K562 (cell line): ENCODE results near the gene LAP3. TPM values are rescaled to one million over a fixed set of nuclear protein-coding genes. Genes with fewer than 3 reads are reported as not detected.

Experiments
- ATAC-seq: fragments of 200-7000 bp; cut with Tn5 transposase; 3 replicates; pipeline ENCODE4 v1.9.1; 2020; ENCODE audit warnings: moderate library complexity
- BruUV-seq: library from RNA; stranded (reverse); fragments of 400-500 nt; replicated peaks from 2 replicates; lab custom pipeline; 2021; lab: Mats Ljungman, UMichigan
- CTCF ChIA-PET: fragments of 300-600 bp; formaldehyde crosslinking; extraction: SDS; loops from one replicate; lab custom pipeline; 2021; ENCODE audit warnings: low intra/inter-chr PET ratio; lab: Yijun Ruan, JAX
- POLR2A ChIA-PET: fragments of 300-600, 350-650 bp; sonication (Branson Sonifier 250); formaldehyde crosslinking; extraction: SDS; loops from one replicate; lab custom pipeline; 2021; ENCODE audit warnings: antibody characterized with exemption, inconsistent platforms; lab: Yijun Ruan, JAX
- DNase-seq, 4 experiments: peaks; one replicate each; pipeline versions ENCODE4 v3.0.0 to v3.0.0-alpha.2; 2011 to 2018; ENCODE audit warnings: low spot score in 3 of 4, mixed read lengths in 3 of 4; ENCODE audit errors: extremely low read depth in 1 of 4
- FAIRE-seq: peaks from 2 replicates; lab custom pipeline; 2011; peaks lifted over from hg19 to GRCh38; lab: Jason Lieb, UNC
- H2AFZ ChIP-seq: 2 replicates; pipeline ENCODE4 v1.6.0; 2011; ENCODE audit warnings: low read depth, low read length, control low read depth, inconsistent platforms
- H3K27ac ChIP-seq: fragments of 200-600 bp; 3 replicates; pipeline ENCODE4 v1.8.0; 2011; ENCODE audit warnings: low read depth, mild to moderate bottlenecking, control low read depth, inconsistent platforms, low read length, moderate library complexity, mixed read lengths; ENCODE audit errors: extremely low read depth
- H3K27me3 ChIP-seq, 2 experiments: fragments of 300-600 bp in 1 of 2; 2 replicates in 1 of 2; 3 replicates in 1 of 2; pipeline versions ENCODE4 v1.6.0 to v1.8.0; 2011; ENCODE audit warnings: inconsistent platforms in 2 of 2, low read length in 2 of 2, mild to moderate bottlenecking in 1 of 2, mixed read lengths in 1 of 2, moderate library complexity in 1 of 2; ENCODE audit not compliant: control insufficient read depth in 2 of 2, insufficient read depth in 2 of 2
- H3K36me3 ChIP-seq: fragments of 300-600 bp; 3 replicates; pipeline ENCODE4 v1.8.0; 2011; ENCODE audit warnings: mild to moderate bottlenecking, low read length, inconsistent platforms; ENCODE audit not compliant: control insufficient read depth, insufficient read depth
- H3K4me1 ChIP-seq, 2 experiments: fragments of 200-600 bp in 1 of 2; replicated peaks in 1 of 2; 2 replicates in 1 of 2; 3 replicates in 1 of 2; pipeline versions ENCODE4 v1.5.1 to v1.8.0; 2011; ENCODE audit warnings: inconsistent platforms in 2 of 2, low read length in 2 of 2, mild to moderate bottlenecking in 1 of 2, mixed read lengths in 1 of 2, moderate library complexity in 1 of 2; ENCODE audit not compliant: control insufficient read depth in 2 of 2, insufficient read depth in 2 of 2
- H3K4me2 ChIP-seq: 2 replicates; pipeline ENCODE4 v1.6.1; 2011; ENCODE audit warnings: low read length, control low read depth, inconsistent platforms, mixed read lengths; ENCODE audit not compliant: insufficient read depth
- H3K4me3 ChIP-seq: fragments of 200-600 bp; sonication (generic), shearing (Covaris generic); 2 replicates; pipeline ENCODE4 v1.5.1; 2016; ENCODE audit warnings: control low read depth, inconsistent platforms
- H3K79me2 ChIP-seq: fragments of 200-600 bp; 3 replicates; pipeline ENCODE4 v1.8.0; 2011; ENCODE audit warnings: low read length, inconsistent platforms; ENCODE audit not compliant: control insufficient read depth, insufficient read depth
- H3K9ac ChIP-seq, 2 experiments: 2 replicates each; pipeline versions ENCODE4 v1.6.0 to v1.6.1; 2011; ENCODE audit warnings: low read depth in 2 of 2, low read length in 2 of 2, control low read depth in 1 of 2, inconsistent platforms in 1 of 2, mild to moderate bottlenecking in 1 of 2, mixed read lengths in 1 of 2; ENCODE audit not compliant: insufficient read depth in 1 of 2
- H3K9me1 ChIP-seq: one replicate; pipeline ENCODE4 v1.6.0; 2011; ENCODE audit warnings: inconsistent platforms, mild to moderate bottlenecking, low read length, moderate library complexity; ENCODE audit not compliant: control insufficient read depth, insufficient read depth
- H3K9me3 ChIP-seq: replicated peaks from 2 replicates; pipeline ENCODE4 v1.5.1; 2011; ENCODE audit warnings: low read depth, low read length, inconsistent platforms; ENCODE audit not compliant: control insufficient read depth, insufficient read depth
- H4K20me1 ChIP-seq: replicated peaks from 2 replicates; pipeline ENCODE4 v1.6.1; 2011; ENCODE audit warnings: low read length, inconsistent platforms, mixed read lengths; ENCODE audit not compliant: control insufficient read depth, insufficient read depth
- E2F3 ChIP-seq: fragments of 250-450 bp; sonication (Bioruptor Pico); IDR thresholded peaks from 2 replicates; pipeline ENCODE4 v1.4.0; 2020; ENCODE audit warnings: mild to moderate bottlenecking
- HES1 ChIP-seq: fragments of 450-650 bp; IDR thresholded peaks from 2 replicates; pipeline ENCODE4 v1.6.1; 2016; ENCODE audit warnings: low read depth, mild to moderate bottlenecking, moderate library complexity
- IFI16 ChIP-seq: fragments of 250-450 bp; sonication (Bioruptor Pico); IDR thresholded peaks from 2 replicates; pipeline ENCODE4 v2.1.2; 2022; ENCODE audit warnings: mild to moderate bottlenecking, inconsistent platforms
- ILK ChIP-seq: fragments of 450-650 bp; IDR thresholded peaks from 2 replicates; pipeline ENCODE4 v1.6.1; 2016; ENCODE audit warnings: missing genetic modification characterization, low read depth, mild to moderate bottlenecking, missing compliant biosample characterization, moderate library complexity, borderline replicate concordance
- PHB ChIP-seq: fragments of 250-450 bp; sonication (Bioruptor Pico); IDR thresholded peaks from 2 replicates; pipeline ENCODE4 v1.5.0; 2021
- SMARCE1 ChIP-seq: fragments of 450-650 bp; IDR thresholded peaks from 2 replicates; pipeline ENCODE4 v1.7.1; 2016; ENCODE audit warnings: mild to moderate bottlenecking
- SNIP1 ChIP-seq: fragments of 450-650 bp; IDR thresholded peaks from 2 replicates; pipeline ENCODE4 v1.7.1; 2017; ENCODE audit warnings: low read depth, mild to moderate bottlenecking
- SRSF3 ChIP-seq: fragments of 200-400 bp; formaldehyde crosslinking; IDR thresholded peaks from 2 replicates; pipeline ENCODE4 v1.6.1; 2016; ENCODE audit warnings: mild to moderate bottlenecking, low read length, moderate library complexity; ENCODE audit not compliant: insufficient read depth
- STAT6 ChIP-seq: sonication (generic); formaldehyde crosslinking; IDR thresholded peaks from 2 replicates; pipeline ENCODE4 v1.8.1; 2023; ENCODE audit warnings: mild to moderate bottlenecking, missing genetic modification reagents
- ZBTB1 ChIP-seq: sonication (generic); formaldehyde crosslinking; IDR thresholded peaks from 2 replicates; pipeline ENCODE4 v1.8.1; 2023; ENCODE audit warnings: missing genetic modification reagents, low read depth, mild to moderate bottlenecking, borderline replicate concordance
- ZNF165 ChIP-seq: fragments of 250-450 bp; sonication (Bioruptor Pico); IDR thresholded peaks from 2 replicates; pipeline ENCODE4 v1.4.0; 2020; ENCODE audit warnings: borderline replicate concordance
- WGBS: fragments of 100-300 bp; shearing (Covaris generic); methylation state at CpG from one replicate; pipeline ENCODE4 v1.1.6; 2016; ENCODE audit warnings: low coverage, mixed read lengths; ENCODE audit not compliant: insufficient coverage; ENCODE audit errors: missing lambda C conversion rate; 5-methylcytosine and 5-hydroxymethylcytosine counted together
- in situ Hi-C: fragments of 300-500 bp; cut with MboI; formaldehyde crosslinking; loops from 4 replicates; pipeline ENCODE4 v1.15.0; 2018; ENCODE audit warnings: inconsistent platforms, mixed read lengths
- intact Hi-C: fragments of 100-400 bp; cut with micrococcal nuclease; formaldehyde crosslinking; loops from 2 replicates; pipeline ENCODE4 v1.14.2; 2022
- polyA plus RNA-seq, 8 experiments: library from polyadenylated mRNA; depleted of rRNA in 4 of 8; stranded (reverse) in 5 of 8; unstranded in 3 of 8; fragments of >200 nt; fragmentation: Nextera tagmentation in 2 of 8; fragmentation: Illumina TruSeq in 1 of 8; extraction: Ambion mirVana in 2 of 8; extraction: Trizol in 1 of 8; gene quantifications; 2 replicates each; pipeline versions ENCODE4 v1.2.1 to v1.2.3, GENCODE V29; 2011 to 2014; ENCODE audit warnings: inconsistent platforms in 1 of 8, missing spikeins in 1 of 8
- total RNA-seq, 7 experiments: library from RNA; depleted of rRNA in 6 of 7; stranded (reverse); fragments of >200 nt in 6 of 7; fragmentation: Illumina TruSeq in 2 of 7; extraction: Trizol in 2 of 7; gene quantifications; 2 replicates each; pipeline versions ENCODE4 v1.2.1 to v1.2.3, GENCODE V29; 2011 to 2021; ENCODE audit warnings: low replicate concordance in 1 of 7
- TF ChIP-seq, protein P1 (sequence below): fragments of 250-450 bp; sonication (Bioruptor Pico); IDR thresholded peaks from 2 replicates; pipeline ENCODE4 v1.5.1; 2021; ENCODE audit warnings: mild to moderate bottlenecking

The LAP3 gene
- total and polyA plus RNA-seq, 9 of the 15 experiments (the other 6 are each of a cell fraction or from before 2014, with no cell fraction given) = 82.3 to 170 (median 107) TPM

GRCh38 chr4:17587094-17587822 lies 10.3 kb downstream of the LAP3 start:
- Histone ChIP-seq H3K4me2 (no peak overlapping the region), H3K36me3 (peaks cover 90% of the 10 kb centered on the region), H3K9ac (no peak overlapping the region), H3K4me1 (no peaks in the 10 kb centered on the region), H3K27ac (no peak overlapping the region), H3K4me3 (no peak overlapping the region), H3K9me3 (no peaks in the 10 kb centered on the region), H3K79me2 (no peaks in the 10 kb centered on the region), H4K20me1 (no peaks in the 10 kb centered on the region), H3K27me3 (no peaks in the 10 kb centered on the region), H3K9me1 (no peaks in the 10 kb centered on the region), H2AFZ (no peak overlapping the region)
- 90% methylated on average over 9 of the region's 9 CpGs for WGBS
- ATAC-seq (no peak), FAIRE-seq (no peak), DNase-seq (no peak)
- TF ChIP-seq SMARCE1 (no peak), SNIP1 (no peak), E2F3 (CRISPR knock-in tag) (no peak), ZNF165 (CRISPR knock-in tag) (no peak), SRSF3 (no peak), PHB (CRISPR knock-in tag) (no peak), STAT6 (CRISPR knock-in tag) (no peak), HES1 (no peak), ZBTB1 (CRISPR knock-in tag) (no peak), ILK (tag) (no peak), IFI16 (CRISPR knock-in tag) (no peak)
- TF ChIP-seq, protein P1, sequence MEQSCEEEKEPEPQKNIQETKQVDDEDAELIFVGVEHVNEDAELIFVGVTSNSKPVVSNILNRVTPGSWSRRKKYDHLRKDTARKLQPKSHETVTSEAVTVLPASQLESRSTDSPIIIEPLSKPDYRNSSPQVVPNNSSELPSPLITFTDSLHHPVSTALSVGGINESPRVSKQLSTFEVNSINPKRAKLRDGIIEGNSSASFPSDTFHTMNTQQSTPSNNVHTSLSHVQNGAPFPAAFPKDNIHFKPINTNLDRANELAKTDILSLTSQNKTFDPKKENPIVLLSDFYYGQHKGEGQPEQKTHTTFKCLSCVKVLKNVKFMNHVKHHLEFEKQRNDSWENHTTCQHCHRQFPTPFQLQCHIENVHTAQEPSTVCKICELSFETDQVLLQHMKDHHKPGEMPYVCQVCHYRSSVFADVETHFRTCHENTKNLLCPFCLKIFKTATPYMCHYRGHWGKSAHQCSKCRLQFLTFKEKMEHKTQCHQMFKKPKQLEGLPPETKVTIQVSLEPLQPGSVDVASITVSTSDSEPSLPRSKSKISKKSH (CRISPR knock-in tag) = no peak
- BruUV-seq = no TSS peak
- in situ Hi-C loops (no loop called here), intact Hi-C loops (no loop called here)
- POLR2A ChIA-PET = interaction anchor here (1.2 kb wide), 1 partner anchor 9 kb away, joined by 3 read pairs; no protein-coding TSS in a partner anchor
- CTCF ChIA-PET = no interaction called here
